ENCODE data around the gene IQCE.

The IQCE gene

GRCh38 chr7:2614631-2615330 lies 56.0 kb downstream of the IQCE start:
- no peak for DNase-seq (ENCODE audit: low read depth)

- DNase-seq (ENCODE audit: low read depth) = no peak
Observed at GRCh38 chr7:2616387-2617324, 57.9 kb downstream of the IQCE start.

- DNase-seq (ENCODE audit: low read depth) = no peak
Observed at GRCh38 chr7:2617325-2617905, 58.6 kb downstream of the IQCE start.

DNA sequence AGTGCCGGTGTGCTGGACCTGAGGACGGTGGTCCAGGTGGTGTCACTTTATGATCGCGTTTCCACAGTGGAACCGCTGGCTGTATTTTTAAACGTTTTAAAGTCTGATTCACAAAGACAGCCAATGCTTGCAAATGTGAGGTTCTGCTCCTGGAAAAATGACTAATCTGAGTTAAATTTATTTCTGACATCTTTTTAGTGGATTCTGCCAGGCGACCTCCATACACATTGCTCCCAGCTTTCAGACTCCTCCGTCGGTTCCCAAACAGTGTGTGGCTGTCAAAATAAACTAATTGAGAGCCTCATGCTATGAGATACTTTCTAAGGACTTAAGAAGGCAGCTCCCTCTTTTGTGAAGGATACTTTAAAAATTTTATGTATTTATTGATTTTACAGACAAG lies 60.3 kb downstream of the IQCE start:
- no peak for DNase-seq (ENCODE audit: low read depth)

- DNase-seq (ENCODE audit: low read depth) = no peak
Observed at GRCh38 chr7:2621061-2621828, 62.5 kb downstream of the IQCE start.

DNA sequence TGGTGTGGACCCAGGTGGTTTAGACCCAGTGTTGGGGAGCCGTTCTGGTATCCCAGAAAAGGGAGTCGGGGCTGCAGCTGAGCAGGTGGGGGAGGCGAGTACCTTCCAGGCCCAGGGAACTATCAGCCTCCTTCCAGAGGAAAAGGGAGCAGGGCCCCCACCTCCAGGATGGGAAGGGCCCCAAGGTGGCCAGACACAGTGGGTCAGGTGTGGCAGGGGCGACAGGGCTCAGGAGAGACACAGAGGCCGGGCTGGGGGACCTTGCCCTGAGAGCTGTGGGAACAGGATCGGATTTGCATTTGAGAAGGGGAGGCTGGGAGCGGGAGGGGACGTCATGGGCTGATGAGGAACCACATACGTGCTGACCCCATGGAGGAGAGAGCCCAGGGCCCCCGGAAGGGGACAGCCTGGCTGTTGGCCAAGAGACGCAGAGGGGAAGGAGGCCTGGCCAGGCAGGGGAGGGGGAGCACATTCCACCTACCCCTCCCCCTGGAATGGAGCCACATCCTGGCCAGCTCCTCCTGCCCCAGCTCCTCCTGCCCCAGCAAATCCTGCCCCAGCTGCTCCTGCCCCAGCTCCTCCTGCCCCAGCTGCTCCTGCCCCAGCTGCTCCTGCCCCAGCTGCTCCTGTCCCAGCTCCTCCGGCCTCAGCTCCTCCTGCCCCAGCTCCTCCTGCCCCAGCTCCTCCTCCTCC lies 63.3 kb downstream of the IQCE start:
- DNase-seq (ENCODE audit: low read depth) = no peak

GRCh38 chr7:2622869-2623697 lies 64.3 kb downstream of the IQCE start:
- DNase-seq (ENCODE audit: low read depth) = no peak

DNA sequence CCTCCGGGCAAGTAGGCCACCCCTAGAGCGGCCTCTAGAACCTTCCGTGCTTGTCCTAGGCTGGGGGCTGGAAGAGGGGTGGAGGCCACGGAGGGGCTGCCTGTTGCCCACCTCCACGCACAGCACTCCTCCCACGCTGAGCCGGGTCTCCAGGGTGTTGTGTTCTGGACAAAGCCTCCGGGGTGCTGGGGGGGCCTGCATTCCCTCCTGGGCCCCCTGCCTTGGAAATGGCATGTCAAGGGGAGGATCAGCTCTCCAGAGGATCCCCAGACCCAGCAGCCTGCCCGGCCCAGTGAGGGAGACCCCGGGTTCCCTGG lies 64.9 kb downstream of the IQCE start:
- no peak for DNase-seq (ENCODE audit: low read depth)

GRCh38 chr7:2624293-2624886 lies 65.6 kb downstream of the IQCE start:
- no peak for DNase-seq (ENCODE audit: low read depth)

- no peak for DNase-seq (ENCODE audit: low read depth)
Observed at GRCh38 chr7:2626498-2627117, 67.8 kb downstream of the IQCE start.

- no peak for DNase-seq (ENCODE audit: low read depth)
Observed at GRCh38 chr7:2627258-2628129, 68.7 kb downstream of the IQCE start.

DNA sequence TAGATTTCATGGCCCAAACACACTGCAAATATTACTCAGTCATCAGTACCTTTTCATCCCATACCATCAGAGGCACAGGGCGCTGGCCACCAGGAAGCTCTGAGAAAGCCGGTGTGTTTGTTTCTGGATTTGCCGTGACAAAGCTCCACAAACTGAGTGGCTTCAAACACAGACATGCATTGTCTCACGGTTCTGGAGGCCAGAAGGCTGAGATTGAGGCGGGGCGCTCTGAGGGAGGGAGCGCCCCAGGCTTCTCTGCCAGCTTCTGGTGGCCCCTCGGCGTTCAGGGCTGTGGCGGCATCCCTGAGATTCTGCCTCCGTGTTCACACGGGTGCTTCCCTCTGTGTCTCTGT lies 69.3 kb downstream of the IQCE start:
- DNase-seq (ENCODE audit: low read depth) = no peak

DNA sequence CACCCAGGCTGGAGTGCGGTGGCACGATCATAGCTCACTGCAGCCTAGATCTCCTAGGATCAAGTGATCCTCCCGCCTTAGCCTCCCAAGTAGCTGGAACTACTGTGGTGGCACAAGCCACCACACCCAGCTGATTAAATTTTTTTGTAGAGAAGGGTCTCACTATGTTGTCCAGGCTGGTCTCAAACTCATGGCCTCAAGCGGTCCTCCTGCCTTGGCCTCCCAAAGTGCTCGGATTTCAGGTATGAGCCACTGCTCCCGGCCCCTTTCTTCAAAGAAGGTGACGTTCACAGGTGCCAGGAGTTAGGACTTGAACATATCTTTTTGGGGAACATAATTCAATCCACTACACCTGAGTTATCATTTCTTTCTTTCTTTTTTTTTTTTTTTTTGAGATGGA lies 70.1 kb downstream of the IQCE start:
- no peak for DNase-seq (ENCODE audit: low read depth)

DNA sequence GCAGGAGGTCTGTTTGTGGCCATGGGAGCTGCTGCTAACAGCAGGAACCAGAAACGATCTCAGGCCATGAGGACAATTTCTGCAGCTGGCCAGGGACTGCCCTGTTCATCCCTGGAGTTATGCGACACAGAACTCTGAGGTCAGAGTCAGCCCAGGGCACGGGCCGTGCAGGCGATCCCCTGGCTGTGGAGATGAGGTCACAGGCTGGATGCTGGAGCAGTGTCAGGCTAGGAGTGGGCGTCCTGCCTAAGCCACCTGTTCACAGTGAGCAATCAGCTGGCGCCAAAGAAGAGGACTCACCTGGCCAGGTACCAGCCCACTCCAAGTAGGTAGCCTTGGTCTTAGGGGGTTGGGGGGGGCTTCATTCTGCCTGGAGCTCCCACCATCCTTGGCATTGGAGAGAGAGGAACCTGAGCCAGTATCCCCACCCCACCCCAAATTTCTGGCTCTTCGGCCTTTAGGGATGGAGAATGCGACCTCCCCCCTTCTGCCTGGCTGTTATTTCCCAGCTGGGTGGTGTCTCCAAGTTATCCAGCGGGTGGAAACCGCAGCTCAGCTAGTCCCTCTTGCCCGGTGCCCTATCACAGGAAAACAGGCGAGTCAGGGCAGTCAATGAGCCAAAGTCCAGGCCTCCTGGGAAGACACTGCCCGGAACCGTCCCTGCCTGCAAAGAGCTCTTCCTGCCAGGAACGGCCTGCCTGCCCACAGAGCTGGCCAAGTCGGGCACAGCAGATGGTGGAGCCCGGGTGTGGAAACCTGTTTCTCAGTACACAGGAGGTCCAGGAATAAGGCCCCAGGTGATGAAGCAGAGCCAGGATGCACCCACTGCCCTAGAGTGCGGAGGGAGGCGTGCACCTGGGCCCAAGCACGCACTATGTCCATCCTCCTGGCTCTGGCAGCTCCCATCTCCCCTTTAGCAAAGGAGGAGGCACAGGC lies 71.2 kb downstream of the IQCE start:
- DNase-seq (ENCODE audit: low read depth) = no peak

DNA sequence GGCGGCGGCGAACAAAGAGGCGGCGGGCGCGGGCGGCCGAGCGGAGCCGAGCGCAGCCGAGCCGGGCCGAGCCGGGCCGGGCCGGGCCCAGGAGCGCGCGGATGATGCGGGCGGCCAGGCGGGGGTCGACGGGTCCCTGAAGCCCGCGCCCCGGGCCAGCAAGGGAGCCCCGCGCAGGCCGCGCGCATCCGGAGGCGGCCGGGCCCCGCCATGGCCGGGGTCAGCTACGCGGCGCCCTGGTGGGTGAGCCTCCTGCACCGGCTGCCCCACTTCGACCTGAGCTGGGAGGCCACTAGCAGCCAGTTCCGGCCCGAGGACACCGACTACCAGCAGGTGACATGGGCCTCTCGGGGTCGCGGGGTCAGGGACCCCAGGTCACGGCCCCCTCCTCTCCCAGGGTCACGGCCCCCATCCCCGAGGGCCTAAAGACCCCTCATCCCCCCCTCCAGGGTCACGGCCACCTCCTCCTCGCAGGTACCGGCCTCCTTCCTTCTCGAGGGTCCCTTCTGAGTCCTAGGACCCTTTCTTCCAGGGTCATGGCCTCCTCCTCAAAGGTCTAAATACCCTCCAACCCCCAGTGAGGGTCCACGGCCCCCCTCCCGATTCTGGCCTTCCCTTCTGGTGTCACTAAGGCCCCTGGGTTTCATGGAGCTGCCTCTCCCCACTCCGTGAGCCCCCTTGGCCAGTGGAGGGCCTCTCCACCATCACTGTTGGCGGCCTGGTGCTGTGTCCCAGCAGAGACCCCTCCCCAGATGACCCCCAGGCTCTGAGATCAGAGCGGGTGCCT lies 73.4 kb downstream of the IQCE start, which contains the start of gene TTYH3:
Gene TTYH3, plus strand, starts transcription at position 41 of the 787 bp plus-strand sequence. Its CDS starts 170 bp downstream, at position 211.
- no peak for DNase-seq (ENCODE audit: low read depth)

- no peak for DNase-seq (ENCODE audit: low read depth)
Observed at GRCh38 chr7:2632733-2633537, 74.2 kb downstream of the IQCE start.

Data from HS-5 (cell line).